ENCODE data around the gene UBE2C.

UBE2C gene

GRCh38 chr20:45861221-45862075 is 49.0 kb downstream of the UBE2C start:
- DNase-seq = no peak

GRCh38 chr20:45863543-45864470 is 51.4 kb downstream of the UBE2C start:
- DNase-seq = no peak

- no peak for DNase-seq
These were observed 54.0 kb downstream of the UBE2C start for GRCh38 chr20:45866454-45866853.

All from AML-193 (cell line).